Hepatic stellate cell (primary cell): ENCODE data around the gene MYBBP1A.
A peak's percentile ranks its signal among the peaks of the same experiment; 100 is the strongest.
"Not testable (repeated sequence)": the region's sequence is repeated elsewhere in the genome, so short reads cannot be mapped to it uniquely, and the experiment has no call there.

Experiments
- DNase-seq: peaks from one replicate; pipeline ENCODE4 v3.0.0; 2011; ENCODE audit warnings: low spot score

The MYBBP1A gene

GRCh38 chr17:4554997-4555799, at the start of gene MYBBP1A:
Gene MYBBP1A (minus strand): TSS chr17:4555384. CDS start chr17:4555324, 60 bp downstream.
- DNase-seq, result peak; percentile 100

- DNase-seq, result not testable (repeated sequence)
Measured at GRCh38 chr17:4604736-4605135, 49.6 kb upstream of the MYBBP1A start.

GRCh38 chr17:4604111-4604644, 49.0 kb upstream of the MYBBP1A start:
- DNase-seq, result no peak

GRCh38 chr17:4602041-4602440, 46.9 kb upstream of the MYBBP1A start:
- no peak for DNase-seq

- DNase-seq, result no peak
Measured at GRCh38 chr17:4601326-4601725, 46.1 kb upstream of the MYBBP1A start.

- DNase-seq, result no peak
Measured at GRCh38 chr17:4600563-4600962, 45.4 kb upstream of the MYBBP1A start.

- DNase-seq, result no peak
Measured at GRCh38 chr17:4599505-4600281, 44.5 kb upstream of the MYBBP1A start.

- no peak for DNase-seq
Measured at GRCh38 chr17:4598776-4599504, 43.8 kb upstream of the MYBBP1A start.

GRCh38 chr17:4597975-4598374, 42.8 kb upstream of the MYBBP1A start:
- DNase-seq, result no peak

GRCh38 chr17:4596636-4597380, 41.6 kb upstream of the MYBBP1A start:
- DNase-seq, result no peak

- DNase-seq, result not testable (repeated sequence)
Measured at GRCh38 chr17:4595685-4596342, 40.6 kb upstream of the MYBBP1A start.

GRCh38 chr17:4594931-4595684, 39.9 kb upstream of the MYBBP1A start:
- DNase-seq, result no peak

GRCh38 chr17:4594406-4594805, 39.2 kb upstream of the MYBBP1A start:
- DNase-seq, result no peak

- DNase-seq, result no peak
Measured at GRCh38 chr17:4593021-4593421, 37.8 kb upstream of the MYBBP1A start.

GRCh38 chr17:4592240-4593005, 37.2 kb upstream of the MYBBP1A start:
- DNase-seq, result no peak

GRCh38 chr17:4591529-4591928, 36.3 kb upstream of the MYBBP1A start:
- DNase-seq, result no peak

GRCh38 chr17:4590981-4591453, 35.8 kb upstream of the MYBBP1A start:
- no peak for DNase-seq

- DNase-seq, result not testable (repeated sequence)
Measured at GRCh38 chr17:4590042-4590441, 34.9 kb upstream of the MYBBP1A start.

- DNase-seq, result no peak
Measured at GRCh38 chr17:4588898-4589625, 33.9 kb upstream of the MYBBP1A start.
